Activated naive CD8-positive, alpha-beta T cell (primary cell): Measurements from ENCODE around the gene TERT.

Source experiments
- H3K27ac Mint-ChIP-seq: one replicate; pipeline ENCODE4 v1.8.0; 2021; ENCODE audit warnings: mixed read lengths
- H3K27me3 Mint-ChIP-seq: one replicate; pipeline ENCODE4 v1.8.0; 2021; ENCODE audit warnings: mixed read lengths
- H3K36me3 Mint-ChIP-seq: one replicate; pipeline ENCODE4 v1.8.0; 2021; ENCODE audit warnings: mixed read lengths
- H3K4me1 Mint-ChIP-seq: one replicate; pipeline ENCODE4 v1.8.0; 2021; ENCODE audit warnings: low read depth, mixed read lengths
- H3K4me3 Mint-ChIP-seq: one replicate; pipeline ENCODE4 v1.8.0; 2021; ENCODE audit warnings: mild to moderate bottlenecking, mixed read lengths
- H3K9me3 Mint-ChIP-seq: one replicate; pipeline ENCODE4 v1.8.0; 2021; ENCODE audit warnings: low read depth, mixed read lengths

TERT gene

GRCh38 chr5:1325870-1326531 lies 31.1 kb upstream of the TERT start:
- Mint-ChIP-seq H3K27ac (peak overlapping the region; percentile 34), H3K4me1 (peaks cover 7% of the 10 kb centered on the region), H3K4me3 (no peak overlapping the region), H3K9me3 (no peaks in the 10 kb centered on the region), H3K27me3 (no peaks in the 10 kb centered on the region), H3K36me3 (no peaks in the 10 kb centered on the region)

GRCh38 chr5:1325191-1325741 lies 30.4 kb upstream of the TERT start:
- Mint-ChIP-seq H3K9me3 (no peaks in the 10 kb centered on the region), H3K36me3 (no peaks in the 10 kb centered on the region), H3K27ac (no peak overlapping the region), H3K4me1 (peaks cover 5% of the 10 kb centered on the region), H3K4me3 (no peak overlapping the region), H3K27me3 (no peaks in the 10 kb centered on the region)

GRCh38 chr5:1324719-1325190 lies 29.9 kb upstream of the TERT start:
- H3K9me3 Mint-ChIP-seq = no peaks in the 10 kb centered on the region

GRCh38 chr5:1324301-1324700 lies 29.4 kb upstream of the TERT start:
- no peaks in the 10 kb centered on the region for H3K36me3 Mint-ChIP-seq
- H3K27me3 Mint-ChIP-seq = no peaks in the 10 kb centered on the region
- H3K4me3 Mint-ChIP-seq = no peak overlapping the region
- no peak overlapping the region for H3K27ac Mint-ChIP-seq
- peaks cover 5% of the 10 kb centered on the region for H3K4me1 Mint-ChIP-seq
- no peaks in the 10 kb centered on the region for H3K9me3 Mint-ChIP-seq

More at GRCh38 chr5:1324719-1325190, 29.9 kb upstream of the TERT start:
- H3K36me3 Mint-ChIP-seq = no peaks in the 10 kb centered on the region
- H3K4me3 Mint-ChIP-seq = no peak overlapping the region
- H3K4me1 Mint-ChIP-seq = peaks cover 5% of the 10 kb centered on the region
- H3K27me3 Mint-ChIP-seq = no peaks in the 10 kb centered on the region
- H3K27ac Mint-ChIP-seq = no peak overlapping the region

GRCh38 chr5:1323803-1324173 lies 28.9 kb upstream of the TERT start:
- H3K36me3 Mint-ChIP-seq = no peaks in the 10 kb centered on the region
- H3K4me1 Mint-ChIP-seq = peaks cover 4% of the 10 kb centered on the region
- no peaks in the 10 kb centered on the region for H3K27me3 Mint-ChIP-seq
- no peak overlapping the region for H3K4me3 Mint-ChIP-seq
- no peaks in the 10 kb centered on the region for H3K9me3 Mint-ChIP-seq
- no peak overlapping the region for H3K27ac Mint-ChIP-seq

GRCh38 chr5:1322955-1323802 lies 28.3 kb upstream of the TERT start:
- Mint-ChIP-seq H3K27ac (no peak overlapping the region), H3K4me3 (no peak overlapping the region), H3K36me3 (no peaks in the 10 kb centered on the region)

GRCh38 chr5:1322036-1322900 lies 27.4 kb upstream of the TERT start:
- Mint-ChIP-seq H3K4me3 (no peak overlapping the region), H3K9me3 (no peaks in the 10 kb centered on the region), H3K36me3 (no peaks in the 10 kb centered on the region), H3K4me1 (peaks cover 4% of the 10 kb centered on the region), H3K27ac (no peak overlapping the region), H3K27me3 (no peaks in the 10 kb centered on the region)

More at GRCh38 chr5:1322955-1323802, 28.3 kb upstream of the TERT start:
- H3K9me3 Mint-ChIP-seq = no peaks in the 10 kb centered on the region
- H3K4me1 Mint-ChIP-seq = no peaks in the 10 kb centered on the region
- H3K27me3 Mint-ChIP-seq = no peaks in the 10 kb centered on the region

GRCh38 chr5:1321576-1321975 lies 26.7 kb upstream of the TERT start:
- Mint-ChIP-seq H3K27me3 (no peaks in the 10 kb centered on the region), H3K4me1 (peaks cover 10% of the 10 kb centered on the region), H3K4me3 (no peak overlapping the region), H3K27ac (no peak overlapping the region), H3K36me3 (no peaks in the 10 kb centered on the region), H3K9me3 (no peaks in the 10 kb centered on the region)

GRCh38 chr5:1320436-1321344 lies 25.8 kb upstream of the TERT start:
- Mint-ChIP-seq H3K4me1 (peaks cover 18% of the 10 kb centered on the region), H3K4me3 (no peak overlapping the region), H3K27me3 (no peaks in the 10 kb centered on the region), H3K9me3 (no peaks in the 10 kb centered on the region), H3K27ac (no peak overlapping the region), H3K36me3 (no peaks in the 10 kb centered on the region)

- Mint-ChIP-seq H3K27ac (no peak overlapping the region), H3K36me3 (no peaks in the 10 kb centered on the region), H3K4me1 (peaks cover 29% of the 10 kb centered on the region), H3K27me3 (no peaks in the 10 kb centered on the region), H3K4me3 (no peak overlapping the region), H3K9me3 (no peaks in the 10 kb centered on the region)
Measured at GRCh38 chr5:1319436-1320256, 24.8 kb upstream of the TERT start.

- Mint-ChIP-seq H3K27me3 (no peaks in the 10 kb centered on the region), H3K9me3 (no peaks in the 10 kb centered on the region), H3K4me1 (peaks cover 38% of the 10 kb centered on the region), H3K36me3 (no peaks in the 10 kb centered on the region), H3K27ac (no peak overlapping the region), H3K4me3 (no peak overlapping the region)
Measured at GRCh38 chr5:1318659-1319251, 23.9 kb upstream of the TERT start.

- H3K4me1 Mint-ChIP-seq = peaks cover 45% of the 10 kb centered on the region
- H3K36me3 Mint-ChIP-seq = no peaks in the 10 kb centered on the region
- H3K27ac Mint-ChIP-seq = no peak overlapping the region
- no peak overlapping the region for H3K4me3 Mint-ChIP-seq
- H3K27me3 Mint-ChIP-seq = no peaks in the 10 kb centered on the region
- H3K9me3 Mint-ChIP-seq = no peaks in the 10 kb centered on the region
Measured at GRCh38 chr5:1317921-1318565, 23.2 kb upstream of the TERT start.
